Stimulated activated effector memory CD8-positive, alpha-beta T cell treated with anti-CD3 and anti-CD28 coated beads, Interleukin-12 subunit alpha, Interleukin-12 subunit beta, amount 100 ng/mL, for 72 hours (primary cell): ENCODE data around the gene PFKL.
A peak's percentile ranks its signal among the peaks of the same experiment; 100 is the strongest.

Experiments used
- ATAC-seq: fragments of 150-1000 bp; cut with Tn5 transposase; 2 replicates; pipeline ENCODE4 v1.10.0; 2021
- DNase-seq, 2 donors: peaks; one replicate each; pipeline ENCODE4 v3.0.0; 2021 to 2022; ENCODE audit warnings: low spot score in 2 of 2
- H3K27ac Mint-ChIP-seq: one replicate; pipeline ENCODE4 v1.8.0; 2022; ENCODE audit warnings: mild to moderate bottlenecking, mixed read lengths
- H3K36me3 Mint-ChIP-seq: one replicate; pipeline ENCODE4 v1.8.0; 2022; ENCODE audit warnings: mild to moderate bottlenecking, mixed read lengths
- H3K4me1 Mint-ChIP-seq: one replicate; pipeline ENCODE4 v1.8.0; 2022; ENCODE audit warnings: mixed read lengths
- H3K4me3 Mint-ChIP-seq: one replicate; pipeline ENCODE4 v1.8.0; 2022; ENCODE audit warnings: mild to moderate bottlenecking, mixed read lengths
- H3K9me3 Mint-ChIP-seq: one replicate; pipeline ENCODE4 v1.8.0; 2022; ENCODE audit warnings: mixed read lengths

PFKL gene

DNA sequence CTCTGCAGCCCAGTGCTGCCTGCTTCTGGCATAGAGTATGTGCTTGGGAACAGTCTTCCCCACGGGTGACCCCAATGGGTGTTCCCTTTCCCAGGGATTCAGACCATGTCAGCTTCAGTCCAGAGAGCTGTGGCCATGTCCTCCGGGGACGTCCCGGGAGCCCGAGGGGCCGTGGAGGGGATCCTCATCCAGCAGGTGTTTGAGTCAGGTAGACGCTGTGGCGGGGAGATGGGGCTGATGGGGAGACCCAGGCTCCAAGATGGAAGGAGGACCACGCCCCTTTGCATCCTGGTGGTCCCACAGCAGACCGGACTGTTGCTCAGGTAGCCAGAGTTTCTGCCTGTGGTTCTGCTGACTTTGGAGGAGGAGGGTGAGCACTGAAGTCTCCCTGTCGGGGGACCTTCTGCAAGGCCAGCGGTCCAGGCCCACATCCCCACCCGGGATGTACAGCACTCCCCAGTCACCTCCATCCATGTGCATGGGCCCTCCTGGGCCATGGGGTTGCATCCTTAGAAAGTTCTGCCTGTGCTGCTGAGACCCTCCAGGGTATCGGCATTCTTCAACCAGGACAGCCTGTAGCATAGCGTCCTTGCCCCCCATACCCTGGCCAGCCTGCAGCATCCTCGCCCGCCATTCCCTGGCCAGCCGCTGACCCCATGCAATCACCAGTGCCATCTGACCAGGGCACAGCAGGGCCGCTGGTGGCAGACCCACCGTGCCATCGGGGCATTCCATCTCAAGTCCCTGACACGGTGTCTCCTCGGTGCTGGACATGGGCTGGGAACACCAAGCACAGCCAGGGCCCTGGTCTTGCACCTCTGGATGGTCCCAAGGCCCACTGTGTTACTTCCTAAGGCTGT is 11.4 kb upstream of the PFKL start:
- peak overlapping the region; percentile 86 for H3K27ac Mint-ChIP-seq
- ATAC-seq (no peak), DNase-seq (no peak)
- no peaks in the 10 kb centered on the region for H3K36me3 Mint-ChIP-seq
- H3K4me3 Mint-ChIP-seq: no peak overlapping the region
- no peaks in the 10 kb centered on the region for H3K9me3 Mint-ChIP-seq
- H3K4me1 Mint-ChIP-seq: peaks cover 9% of the 10 kb centered on the region

- Mint-ChIP-seq H3K4me3 (no peak overlapping the region), H3K27ac (no peak overlapping the region), H3K9me3 (no peaks in the 10 kb centered on the region)
These were observed 10.4 kb upstream of the PFKL start for GRCh38 chr21:44289381-44290010.

GRCh38 chr21:44290327-44291077 is 9.4 kb upstream of the PFKL start:
- DNase-seq (no peak), ATAC-seq (no peak)
- Mint-ChIP-seq H3K36me3 (no peaks in the 10 kb centered on the region), H3K4me3 (no peak overlapping the region), H3K27ac (peak overlapping the region; percentile 86), H3K4me1 (peaks cover 9% of the 10 kb centered on the region), H3K9me3 (no peaks in the 10 kb centered on the region)

More at GRCh38 chr21:44289381-44290010, 10.4 kb upstream of the PFKL start:
- Mint-ChIP-seq H3K4me1 (peaks cover 9% of the 10 kb centered on the region), H3K36me3 (no peaks in the 10 kb centered on the region)
- ATAC-seq: no peak
- no peak for DNase-seq

DNA sequence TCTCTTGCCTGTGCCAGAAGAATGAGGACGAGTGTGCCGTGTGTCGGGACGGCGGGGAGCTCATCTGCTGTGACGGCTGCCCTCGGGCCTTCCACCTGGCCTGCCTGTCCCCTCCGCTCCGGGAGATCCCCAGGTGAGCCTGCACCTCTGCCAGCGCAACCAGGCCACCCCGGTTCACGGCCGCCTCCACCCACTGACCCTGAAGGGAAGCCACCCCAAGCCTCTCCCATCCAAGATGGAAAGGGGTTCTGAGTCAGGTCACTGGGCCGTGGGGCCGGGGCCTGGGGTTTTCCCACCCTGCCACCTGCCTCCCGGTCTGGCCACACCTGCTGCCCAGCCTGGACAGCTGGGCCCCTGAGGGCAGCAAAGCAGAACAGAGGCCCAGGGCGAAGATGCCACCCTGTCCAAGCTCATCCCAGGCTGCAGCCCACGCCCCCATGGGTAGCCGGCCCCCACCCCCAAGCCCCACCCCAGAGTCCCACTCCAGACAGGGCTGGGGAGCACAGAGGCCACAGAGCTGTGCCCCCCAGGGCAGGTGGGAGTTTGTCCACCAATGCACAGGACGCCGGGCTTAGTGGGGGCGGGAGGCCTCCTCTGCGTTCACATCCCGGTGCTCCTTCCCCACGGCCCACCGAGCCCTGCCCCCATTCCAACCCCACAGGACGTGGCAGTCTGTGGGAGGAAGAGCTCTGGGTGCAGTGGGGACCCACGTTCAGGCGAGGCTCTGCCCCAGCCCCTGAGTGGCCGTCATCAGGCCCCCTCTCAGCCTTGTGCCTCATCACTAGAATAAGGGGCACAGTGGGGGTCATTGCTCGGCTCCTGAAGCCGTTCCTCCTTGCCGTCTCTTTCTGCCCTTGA is 8.5 kb upstream of the PFKL start:
- no peak for ATAC-seq
- DNase-seq: no peak
- H3K4me3 Mint-ChIP-seq: no peak overlapping the region
- no peaks in the 10 kb centered on the region for H3K36me3 Mint-ChIP-seq
- H3K4me1 Mint-ChIP-seq: peaks cover 9% of the 10 kb centered on the region
- no peaks in the 10 kb centered on the region for H3K9me3 Mint-ChIP-seq
- peak overlapping the region; percentile 86 for H3K27ac Mint-ChIP-seq

DNA sequence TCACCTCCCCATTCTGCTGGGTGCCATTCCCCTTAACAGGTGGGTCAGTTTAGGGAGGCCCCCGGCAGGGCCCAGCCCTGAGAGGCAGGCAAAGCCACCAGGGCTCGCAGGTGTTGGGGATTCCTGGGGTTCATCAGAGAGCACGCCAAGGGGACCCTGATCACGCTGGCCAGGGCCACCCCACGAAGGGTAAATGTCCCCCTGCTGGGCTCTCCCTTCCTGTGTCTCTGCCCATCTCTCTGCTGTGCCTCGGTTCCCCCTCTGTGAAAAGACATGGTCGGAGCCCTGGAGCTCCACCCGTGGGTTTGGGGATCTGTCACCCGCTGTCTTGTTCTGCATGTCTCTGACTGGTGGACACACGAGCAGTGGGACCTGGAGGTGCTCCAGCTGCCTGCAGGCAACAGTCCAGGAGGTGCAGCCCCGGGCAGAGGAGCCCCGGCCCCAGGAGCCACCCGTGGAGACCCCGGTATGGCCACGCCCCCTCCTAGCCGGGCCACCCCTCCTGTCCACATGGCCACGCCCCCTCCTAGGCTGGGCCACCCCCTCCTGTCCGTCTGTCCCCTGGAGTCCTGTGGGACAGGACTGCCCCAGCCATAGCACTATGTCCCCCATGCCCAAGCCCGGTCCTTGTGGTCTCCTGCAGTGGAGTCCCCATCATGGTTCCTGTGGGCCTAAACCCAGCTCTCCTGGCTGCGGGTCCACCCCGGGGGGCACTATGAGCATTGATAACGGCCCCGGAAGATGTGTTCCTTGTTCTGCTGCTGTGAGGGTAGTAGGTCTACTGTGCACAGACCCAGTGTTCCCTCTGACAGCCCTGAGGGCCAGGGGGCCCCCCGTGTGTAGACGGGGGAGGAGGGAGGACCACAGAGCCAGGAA is 7.7 kb upstream of the PFKL start:
- no peak overlapping the region for H3K4me3 Mint-ChIP-seq
- ATAC-seq (no peak), DNase-seq (no peak)
- peaks cover 9% of the 10 kb centered on the region for H3K4me1 Mint-ChIP-seq
- no peaks in the 10 kb centered on the region for H3K9me3 Mint-ChIP-seq
- no peaks in the 10 kb centered on the region for H3K36me3 Mint-ChIP-seq
- no peak overlapping the region for H3K27ac Mint-ChIP-seq

- Mint-ChIP-seq H3K9me3 (no peaks in the 10 kb centered on the region), H3K36me3 (no peaks in the 10 kb centered on the region), H3K4me1 (peaks cover 16% of the 10 kb centered on the region), H3K27ac (no peak overlapping the region), H3K4me3 (no peak overlapping the region)
- no peak for ATAC-seq
- no peak for DNase-seq
These were observed 7.0 kb upstream of the PFKL start for GRCh38 chr21:44292812-44293195.

DNA sequence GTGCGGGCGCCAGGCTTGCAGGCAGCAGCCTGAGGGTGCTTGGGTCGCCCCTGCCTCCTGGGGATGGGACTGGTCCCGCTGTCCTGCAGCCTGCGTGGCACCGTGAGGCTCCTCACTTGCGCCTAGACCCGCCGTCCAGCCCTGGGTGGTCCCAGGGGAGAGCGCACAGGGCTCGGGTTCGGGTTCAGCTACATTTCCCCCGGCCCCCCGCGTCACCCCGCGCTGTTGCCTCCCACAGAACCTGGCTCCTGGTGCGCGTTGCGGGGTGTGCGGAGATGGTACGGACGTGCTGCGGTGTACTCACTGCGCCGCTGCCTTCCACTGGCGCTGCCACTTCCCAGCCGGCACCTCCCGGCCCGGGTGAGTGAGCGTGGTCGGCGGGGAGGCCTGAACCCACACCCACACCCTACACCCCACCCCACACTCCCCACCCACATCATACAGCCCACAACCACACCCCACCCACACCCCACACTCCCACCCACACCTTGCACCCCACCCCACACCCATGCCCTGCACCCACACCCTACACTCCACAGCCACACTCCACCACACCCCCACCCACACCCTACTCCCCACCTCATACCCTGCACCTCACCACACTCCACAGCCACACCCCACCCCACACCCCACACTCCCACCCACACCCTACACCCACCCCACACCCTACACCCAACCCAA is 6.2 kb upstream of the PFKL start:
- Mint-ChIP-seq H3K4me1 (peaks cover 25% of the 10 kb centered on the region), H3K9me3 (no peaks in the 10 kb centered on the region)
- no peak for ATAC-seq

GRCh38 chr21:44294391-44295162 is 5.3 kb upstream of the PFKL start:
- no peak for DNase-seq
- no peaks in the 10 kb centered on the region for H3K9me3 Mint-ChIP-seq
- H3K4me3 Mint-ChIP-seq: no peak overlapping the region
- H3K4me1 Mint-ChIP-seq: peaks cover 27% of the 10 kb centered on the region
- peaks cover 6% of the 10 kb centered on the region for H3K36me3 Mint-ChIP-seq
- no peak overlapping the region for H3K27ac Mint-ChIP-seq
- ATAC-seq: no peak

More for the DNA sequence above, 6.2 kb upstream of the PFKL start:
- DNase-seq: no peak
- Mint-ChIP-seq H3K36me3 (no peaks in the 10 kb centered on the region), H3K4me3 (no peak overlapping the region), H3K27ac (no peak overlapping the region)

DNA sequence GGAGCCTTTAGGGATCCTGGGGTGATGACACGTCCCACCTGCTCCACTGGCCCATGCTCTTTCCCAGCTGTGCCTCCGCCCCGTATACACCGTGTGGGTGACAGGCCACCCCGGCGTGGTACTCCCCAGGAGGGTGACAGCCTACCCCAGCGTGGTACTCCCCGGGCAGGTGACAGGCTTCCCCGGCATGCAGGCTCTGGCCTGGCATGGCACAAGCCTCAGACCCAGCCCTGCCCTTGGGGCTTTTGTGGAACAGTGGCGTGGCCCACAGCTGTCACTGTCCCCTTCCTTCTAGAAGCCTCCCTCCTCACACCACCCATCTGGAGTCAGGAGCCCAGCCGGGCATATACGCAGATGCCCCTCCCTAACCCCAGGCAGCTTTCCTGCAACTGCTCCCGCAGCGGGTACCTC is 4.7 kb upstream of the PFKL start:
- ATAC-seq: no peak
- DNase-seq: no peak
- Mint-ChIP-seq H3K27ac (peak overlapping the region; percentile 23), H3K4me1 (peaks cover 27% of the 10 kb centered on the region), H3K4me3 (no peak overlapping the region), H3K36me3 (peaks cover 6% of the 10 kb centered on the region), H3K9me3 (no peaks in the 10 kb centered on the region)

GRCh38 chr21:44295646-44296045 is 4.2 kb upstream of the PFKL start:
- DNase-seq (no peak), ATAC-seq (no peak)
- H3K9me3 Mint-ChIP-seq: no peaks in the 10 kb centered on the region
- no peak overlapping the region for H3K4me3 Mint-ChIP-seq
- H3K27ac Mint-ChIP-seq: no peak overlapping the region
- peaks cover 6% of the 10 kb centered on the region for H3K36me3 Mint-ChIP-seq
- peaks cover 28% of the 10 kb centered on the region for H3K4me1 Mint-ChIP-seq

DNA sequence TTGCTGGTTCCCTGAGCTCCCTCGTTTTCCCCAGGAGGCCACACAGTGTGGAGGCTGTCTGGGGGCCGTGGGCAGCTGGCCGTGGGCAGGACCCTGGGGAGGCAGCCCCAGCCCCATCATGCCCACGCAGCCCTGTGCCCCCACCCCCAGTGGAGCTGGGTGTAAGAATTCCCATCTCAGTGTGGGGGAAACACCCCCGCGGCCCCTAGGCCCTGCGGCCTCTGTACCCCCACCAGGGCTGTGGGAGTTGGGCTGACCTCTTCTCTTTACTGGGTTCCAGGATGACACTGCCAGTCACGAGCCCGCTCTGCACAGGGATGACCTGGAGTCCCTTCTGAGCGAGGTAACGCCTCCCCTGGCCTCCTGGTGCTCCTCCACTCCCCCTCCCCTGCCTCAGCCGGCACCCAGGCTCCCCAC is 3.7 kb upstream of the PFKL start:
- no peak for DNase-seq
- ATAC-seq: no peak
- no peaks in the 10 kb centered on the region for H3K9me3 Mint-ChIP-seq

DNA sequence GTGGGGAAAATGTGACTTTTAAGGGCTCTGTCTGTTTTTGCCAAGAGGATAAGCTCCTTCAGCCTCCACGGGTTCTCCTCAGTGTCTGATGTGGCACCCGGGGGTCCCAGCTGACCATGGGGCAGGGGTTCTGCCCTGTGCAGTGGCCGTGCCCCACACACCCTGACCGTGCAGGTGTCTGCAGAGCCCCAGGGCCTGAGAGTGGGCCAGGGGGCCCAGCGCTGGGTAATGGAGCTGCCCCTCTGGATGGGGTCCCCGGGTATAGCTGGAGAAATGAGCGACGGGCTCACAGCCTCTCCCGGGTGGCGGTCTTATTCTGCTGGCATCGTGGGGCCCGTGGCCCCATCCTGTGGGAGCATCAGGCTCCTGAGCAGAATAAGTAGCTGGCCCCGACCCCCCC is 2.9 kb upstream of the PFKL start:
- ATAC-seq (no peak), DNase-seq (no peak)
- Mint-ChIP-seq H3K9me3 (no peaks in the 10 kb centered on the region), H3K36me3 (peaks cover 16% of the 10 kb centered on the region), H3K4me3 (no peak overlapping the region), H3K27ac (no peak overlapping the region), H3K4me1 (peaks cover 38% of the 10 kb centered on the region)

More for the DNA sequence above, 3.7 kb upstream of the PFKL start:
- Mint-ChIP-seq H3K36me3 (peaks cover 11% of the 10 kb centered on the region), H3K4me1 (peaks cover 32% of the 10 kb centered on the region), H3K27ac (no peak overlapping the region), H3K4me3 (no peak overlapping the region)
